ENCODE data around the gene PDXK.

- TF ChIP-seq CTCF (conservative IDR thresholded peaks at IDR 0.05 in 1 of 2, IDR thresholded peaks at IDR 0.05 in 1 of 2; ENCODE audit: extremely low read depth in 1 of 2, insufficient read depth in 1 of 2, low read depth in 1 of 2, low read length in 2 of 2) (no peak), EZH2 (IDR thresholded peaks at IDR 0.05; ENCODE audit: borderline replicate concordance, low read length) (no peak)
These were observed 48.6 kb downstream of the PDXK start for GRCh38 chr21:43767498-43767983.

All from mammary epithelial cell (primary cell).